Liver (tissue), 9 donors: Measurements from ENCODE around the gene PPP1R3G. TPM values are rescaled to one million over a fixed set of nuclear protein-coding genes. Genes with fewer than 3 reads are reported as not detected.

Source experiments
- DNase-seq: peaks from one replicate; pipeline ENCODE4 v3.0.0-alpha.2; 2017; ENCODE audit warnings: low spot score
- H3K27ac ChIP-seq, 2 donors: one replicate each; pipeline ENCODE4 v1.7.0; 2013; ENCODE audit warnings: inconsistent platforms in 2 of 2, low read length in 2 of 2, control low read depth in 1 of 2, low read depth in 1 of 2, mild to moderate bottlenecking in 1 of 2
- H3K27me3 ChIP-seq, 4 donors: one replicate each; pipeline versions ENCODE4 v1.6.1 to v1.7.0; 2013; ENCODE audit warnings: low read length in 3 of 4, inconsistent platforms in 1 of 4, mild to moderate bottlenecking in 1 of 4, moderate library complexity in 1 of 4; ENCODE audit not compliant: control insufficient read depth in 4 of 4, insufficient read depth in 4 of 4
- H3K36me3 ChIP-seq, 4 donors: one replicate each; pipeline versions ENCODE4 v1.6.1 to v1.7.0; 2013; ENCODE audit warnings: low read length in 3 of 4, mild to moderate bottlenecking in 3 of 4, low read depth in 1 of 4, moderate library complexity in 1 of 4; ENCODE audit not compliant: control insufficient read depth in 4 of 4, insufficient read depth in 3 of 4
- H3K4me1 ChIP-seq, 4 donors: one replicate each; pipeline versions ENCODE4 v1.6.1 to v1.7.0; 2013; ENCODE audit warnings: low read length in 3 of 4, mild to moderate bottlenecking in 3 of 4, moderate library complexity in 1 of 4; ENCODE audit not compliant: control insufficient read depth in 4 of 4, insufficient read depth in 4 of 4
- H3K4me3 ChIP-seq, 3 donors: one replicate each; pipeline versions ENCODE4 v1.6.1 to v1.7.0; 2013; ENCODE audit warnings: low read length in 3 of 3, control low read depth in 1 of 3, low read depth in 1 of 3, mild to moderate bottlenecking in 1 of 3
- H3K9ac ChIP-seq, 2 donors: one replicate each; pipeline ENCODE4 v1.7.0; 2013; ENCODE audit warnings: low read length in 2 of 2, mild to moderate bottlenecking in 2 of 2, moderate library complexity in 2 of 2, control low read depth in 1 of 2, low read depth in 1 of 2
- H3K9me3 ChIP-seq, 4 donors: one replicate each; pipeline versions ENCODE4 v1.6.1 to v1.7.0; 2013; ENCODE audit warnings: low read length in 3 of 4; ENCODE audit not compliant: control insufficient read depth in 4 of 4
- FOXA1 ChIP-seq: IDR thresholded peaks from 2 replicates; pipeline ENCODE4 v1.6.1; 2016; ENCODE audit warnings: antibody characterized with exemption
- FOXA2 ChIP-seq: IDR thresholded peaks from 2 replicates; pipeline ENCODE4 v1.6.1; 2016; ENCODE audit warnings: antibody characterized with exemption
- GABPA ChIP-seq, 2 donors: IDR thresholded peaks in 1 of 2; conservative IDR thresholded peaks in 1 of 2; 2 replicates each; pipeline ENCODE4 v1.6.1; 2016; ENCODE audit warnings: antibody characterized with exemption in 2 of 2, mild to moderate bottlenecking in 1 of 2, moderate library complexity in 1 of 2
- JUND ChIP-seq, 2 donors: IDR thresholded peaks; 2 replicates each; pipeline ENCODE4 v1.6.1; 2016; ENCODE audit warnings: antibody characterized with exemption in 2 of 2
- MAX ChIP-seq: IDR thresholded peaks from 2 replicates; pipeline ENCODE4 v1.6.1; 2016; ENCODE audit warnings: antibody characterized with exemption
- NR2F2 ChIP-seq: IDR thresholded peaks from 2 replicates; pipeline ENCODE4 v1.6.1; 2016; ENCODE audit warnings: antibody characterized with exemption
- RAD21 ChIP-seq, 2 donors: IDR thresholded peaks; 2 replicates each; pipeline ENCODE4 v1.6.1; 2016; ENCODE audit warnings: antibody characterized with exemption in 2 of 2, mild to moderate bottlenecking in 2 of 2
- RXRA ChIP-seq, 2 donors: IDR thresholded peaks; 2 replicates each; pipeline ENCODE4 v1.6.1; 2017 to 2018; ENCODE audit warnings: antibody characterized with exemption in 2 of 2, mild to moderate bottlenecking in 1 of 2
- SP1 ChIP-seq: IDR thresholded peaks from 2 replicates; pipeline ENCODE4 v1.6.1; 2018; ENCODE audit warnings: antibody characterized with exemption, mild to moderate bottlenecking
- TAF1 ChIP-seq: conservative IDR thresholded peaks from 2 replicates; pipeline ENCODE4 v1.6.1; 2016; ENCODE audit warnings: antibody characterized with exemption, mild to moderate bottlenecking
- WGBS: extraction: QIAGEN DNeasy Blood & Tissue Kit; methylation state at CpG from one replicate; pipeline ENCODE4 v1.1.7; 2013; 5-methylcytosine and 5-hydroxymethylcytosine counted together
- polyA plus RNA-seq, 2 donors: library from polyadenylated mRNA; stranded (reverse) in 1 of 2; unstranded in 1 of 2; fragments of 200-250 nt in 1 of 2; fragments of >200 nt in 1 of 2; fragmentation: Nextera tagmentation in 1 of 2; extraction: Ambion mirVana in 1 of 2; gene quantifications; one replicate each; pipeline versions ENCODE4 v1.2.1 to v1.2.3, GENCODE V29; 2013 to 2015
- total RNA-seq, 2 donors: library from RNA; depleted of rRNA; stranded (reverse); fragments of >200 nt; gene quantifications; one replicate each; pipeline ENCODE4 v1.2.3, GENCODE V29; 2014
- TF ChIP-seq, protein P1 (sequence below): IDR thresholded peaks from 2 replicates; pipeline ENCODE4 v1.6.1; 2016; ENCODE audit warnings: antibody characterized with exemption
- TF ChIP-seq, protein P2 (sequence below): IDR thresholded peaks from 2 replicates; pipeline ENCODE4 v1.6.1; 2016; ENCODE audit warnings: antibody characterized with exemption
- TF ChIP-seq, protein P3 (sequence below): IDR thresholded peaks from 2 replicates; pipeline ENCODE4 v1.6.1; 2016; ENCODE audit warnings: antibody characterized with exemption, mild to moderate bottlenecking
- donor health status: healthy.
- donor health status: healthy.
- donor health status: healthy.
- donor health status: healthy.
- donor health status: healthy.

The PPP1R3G gene
- total and polyA plus RNA-seq, 4 donors: 0.25 to 3.0 (median 0.47) TPM

- Histone ChIP-seq H3K4me3 (no peak overlapping the region), H3K27me3 (no peaks in the 10 kb centered on the region), H3K9me3 (no peaks in the 10 kb centered on the region), H3K4me1 (peaks cover 7 to 21% (median 16%) of the 10 kb centered on the region in 4 donors), H3K36me3 (no peaks in the 10 kb centered on the region), H3K9ac (no peak overlapping the region), H3K27ac (no peak overlapping the region)
- 79% methylated on average over 11 of the region's 11 CpGs for WGBS
- no peak for TF ChIP-seq FOXA2
- no peak for TF ChIP-seq TAF1
- peak in 1 of 2 donors; percentile 20 for TF ChIP-seq RXRA (IDR thresholded peaks at IDR 0.05)
- no peak for DNase-seq
Measured at GRCh38 chr6:5125152-5126006, 40.2 kb downstream of the PPP1R3G start.

- Histone ChIP-seq H3K27ac (no peak overlapping the region), H3K4me1 (peaks cover 7 to 16% (median 12%) of the 10 kb centered on the region in 4 donors), H3K36me3 (no peaks in the 10 kb centered on the region), H3K9ac (no peak overlapping the region), H3K4me3 (no peak overlapping the region), H3K9me3 (no peaks in the 10 kb centered on the region), H3K27me3 (no peaks in the 10 kb centered on the region)
- WGBS: 65% methylated on average over 4 of the region's 4 CpGs
- no peak for DNase-seq
- TF ChIP-seq, protein P1, sequence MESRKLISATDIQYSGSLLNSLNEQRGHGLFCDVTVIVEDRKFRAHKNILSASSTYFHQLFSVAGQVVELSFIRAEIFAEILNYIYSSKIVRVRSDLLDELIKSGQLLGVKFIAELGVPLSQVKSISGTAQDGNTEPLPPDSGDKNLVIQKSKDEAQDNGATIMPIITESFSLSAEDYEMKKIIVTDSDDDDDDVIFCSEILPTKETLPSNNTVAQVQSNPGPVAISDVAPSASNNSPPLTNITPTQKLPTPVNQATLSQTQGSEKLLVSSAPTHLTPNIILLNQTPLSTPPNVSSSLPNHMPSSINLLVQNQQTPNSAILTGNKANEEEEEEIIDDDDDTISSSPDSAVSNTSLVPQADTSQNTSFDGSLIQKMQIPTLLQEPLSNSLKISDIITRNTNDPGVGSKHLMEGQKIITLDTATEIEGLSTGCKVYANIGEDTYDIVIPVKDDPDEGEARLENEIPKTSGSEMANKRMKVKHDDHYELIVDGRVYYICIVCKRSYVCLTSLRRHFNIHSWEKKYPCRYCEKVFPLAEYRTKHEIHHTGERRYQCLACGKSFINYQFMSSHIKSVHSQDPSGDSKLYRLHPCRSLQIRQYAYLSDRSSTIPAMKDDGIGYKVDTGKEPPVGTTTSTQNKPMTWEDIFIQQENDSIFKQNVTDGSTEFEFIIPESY: no peak
Measured at GRCh38 chr6:5126214-5126613, 41.1 kb downstream of the PPP1R3G start.

DNA sequence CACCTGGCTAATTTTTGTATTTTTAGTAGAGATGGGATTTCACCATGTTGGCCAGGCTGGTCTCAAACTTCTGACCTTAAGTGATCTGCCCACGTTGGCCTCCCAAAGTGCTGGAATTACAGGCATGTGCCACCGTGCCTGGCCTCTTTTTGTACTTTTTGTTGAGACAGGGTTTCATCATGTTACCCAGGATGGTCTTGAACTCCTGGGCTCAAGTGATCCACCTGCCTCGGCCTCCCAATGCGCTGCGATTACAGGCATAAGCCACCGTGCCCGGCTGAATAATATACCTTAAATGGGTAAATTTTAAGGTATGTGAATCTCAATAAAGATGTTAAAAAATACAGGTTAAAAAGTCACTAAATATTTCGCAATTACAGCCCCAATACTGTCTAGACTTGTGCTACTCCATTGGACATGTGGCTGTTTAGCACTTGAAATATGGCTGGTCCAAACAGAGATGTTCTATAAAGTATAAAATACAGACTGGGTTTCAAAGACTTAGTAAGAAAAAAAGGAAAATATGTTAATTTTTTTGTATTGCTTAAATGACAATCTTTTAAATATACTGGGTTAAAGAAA is 42.1 kb downstream of the PPP1R3G start:
- 84% methylated on average over 8 of the region's 8 CpGs for WGBS
- TF ChIP-seq MAX: no peak
- TF ChIP-seq TAF1: no peak
- no peak for TF ChIP-seq RXRA (IDR thresholded peaks at IDR 0.05)
- no peak for TF ChIP-seq SP1
- Histone ChIP-seq H3K27ac (no peak overlapping the region), H3K36me3 (no peaks in the 10 kb centered on the region), H3K4me3 (no peak overlapping the region), H3K9me3 (no peaks in the 10 kb centered on the region), H3K9ac (no peak overlapping the region), H3K4me1 (peaks cover 4 to 8% (median 6%) of the 10 kb centered on the region in 4 donors), H3K27me3 (no peaks in the 10 kb centered on the region)
- DNase-seq: no peak

- Histone ChIP-seq H3K4me3 (no peak overlapping the region), H3K36me3 (no peaks in the 10 kb centered on the region), H3K9me3 (no peaks in the 10 kb centered on the region), H3K9ac (no peak overlapping the region), H3K27me3 (no peaks in the 10 kb centered on the region), H3K27ac (no peak overlapping the region), H3K4me1 (no peaks in the 10 kb centered on the region)
- DNase-seq: no peak
- WGBS: 82% methylated on average over 4 of the region's 4 CpGs
- TF ChIP-seq RAD21 (IDR thresholded peaks at IDR 0.05) (no peak), FOXA2 (no peak), TAF1 (no peak), JUND (IDR thresholded peaks at IDR 0.05) (no peak), MAX (no peak), NR2F2 (no peak), FOXA1 (no peak), GABPA (IDR thresholded peaks at IDR 0.05 in 1 of 2, conservative IDR thresholded peaks at IDR 0.05 in 1 of 2) (no peak)
- TF ChIP-seq, protein P2, sequence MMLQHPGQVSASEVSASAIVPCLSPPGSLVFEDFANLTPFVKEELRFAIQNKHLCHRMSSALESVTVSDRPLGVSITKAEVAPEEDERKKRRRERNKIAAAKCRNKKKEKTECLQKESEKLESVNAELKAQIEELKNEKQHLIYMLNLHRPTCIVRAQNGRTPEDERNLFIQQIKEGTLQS: no peak
- TF ChIP-seq, protein P3, sequence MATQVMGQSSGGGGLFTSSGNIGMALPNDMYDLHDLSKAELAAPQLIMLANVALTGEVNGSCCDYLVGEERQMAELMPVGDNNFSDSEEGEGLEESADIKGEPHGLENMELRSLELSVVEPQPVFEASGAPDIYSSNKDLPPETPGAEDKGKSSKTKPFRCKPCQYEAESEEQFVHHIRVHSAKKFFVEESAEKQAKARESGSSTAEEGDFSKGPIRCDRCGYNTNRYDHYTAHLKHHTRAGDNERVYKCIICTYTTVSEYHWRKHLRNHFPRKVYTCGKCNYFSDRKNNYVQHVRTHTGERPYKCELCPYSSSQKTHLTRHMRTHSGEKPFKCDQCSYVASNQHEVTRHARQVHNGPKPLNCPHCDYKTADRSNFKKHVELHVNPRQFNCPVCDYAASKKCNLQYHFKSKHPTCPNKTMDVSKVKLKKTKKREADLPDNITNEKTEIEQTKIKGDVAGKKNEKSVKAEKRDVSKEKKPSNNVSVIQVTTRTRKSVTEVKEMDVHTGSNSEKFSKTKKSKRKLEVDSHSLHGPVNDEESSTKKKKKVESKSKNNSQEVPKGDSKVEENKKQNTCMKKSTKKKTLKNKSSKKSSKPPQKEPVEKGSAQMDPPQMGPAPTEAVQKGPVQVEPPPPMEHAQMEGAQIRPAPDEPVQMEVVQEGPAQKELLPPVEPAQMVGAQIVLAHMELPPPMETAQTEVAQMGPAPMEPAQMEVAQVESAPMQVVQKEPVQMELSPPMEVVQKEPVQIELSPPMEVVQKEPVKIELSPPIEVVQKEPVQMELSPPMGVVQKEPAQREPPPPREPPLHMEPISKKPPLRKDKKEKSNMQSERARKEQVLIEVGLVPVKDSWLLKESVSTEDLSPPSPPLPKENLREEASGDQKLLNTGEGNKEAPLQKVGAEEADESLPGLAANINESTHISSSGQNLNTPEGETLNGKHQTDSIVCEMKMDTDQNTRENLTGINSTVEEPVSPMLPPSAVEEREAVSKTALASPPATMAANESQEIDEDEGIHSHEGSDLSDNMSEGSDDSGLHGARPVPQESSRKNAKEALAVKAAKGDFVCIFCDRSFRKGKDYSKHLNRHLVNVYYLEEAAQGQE: no peak
Measured at GRCh38 chr6:5128351-5128750, 43.2 kb downstream of the PPP1R3G start.
